ENCODE results near the gene C1QTNF4. TPM values are rescaled to one million over a fixed set of nuclear protein-coding genes. Genes with fewer than 3 reads are reported as not detected.

Gene C1QTNF4
- total RNA-seq, 6 donors from 2014 or later, result 0.46 to 2.1 (median 0.78) TPM; not detected in 2

DNA sequence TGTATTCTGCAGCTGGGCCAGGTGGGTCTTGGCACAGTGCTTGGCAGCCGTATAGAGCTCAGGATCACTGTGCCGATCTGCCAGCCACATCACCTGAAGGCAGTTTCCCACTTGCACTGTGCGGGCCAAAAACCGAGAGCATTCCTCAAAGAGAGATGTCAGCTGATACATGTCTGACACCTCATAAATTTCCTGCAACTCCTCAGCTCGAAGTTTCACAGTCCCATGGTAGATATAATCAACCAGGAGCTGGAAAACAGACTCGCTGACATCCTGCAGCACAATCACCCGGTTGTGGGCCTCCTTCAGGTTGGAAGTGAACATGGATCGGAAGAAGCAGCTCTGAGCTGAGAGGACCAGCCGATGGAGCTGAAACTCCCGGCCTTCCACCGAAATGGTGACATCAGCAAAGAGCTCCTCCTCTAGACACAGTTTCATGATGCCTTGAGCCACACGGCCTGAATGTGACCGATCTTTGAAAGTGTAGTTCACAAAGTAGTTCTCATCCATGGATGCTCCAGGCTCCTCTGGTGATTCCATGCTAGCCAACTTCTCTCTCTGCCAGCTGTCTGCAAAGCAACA is 16.7 kb downstream of the C1QTNF4 start:
- H3K27ac ChIP-seq, result peak overlapping the region in 1 of 4 donors; percentile 96
- H3K27me3 ChIP-seq, result no peaks in the 10 kb centered on the region
- 79 to 84% methylated on average over 13 of the region's 13 CpGs for whole genome bisulfite sequencing, 2 donors
- peaks cover 29 to 66% (median 49%) of the 10 kb centered on the region in 4 donors for H3K36me3 ChIP-seq
- H3K4me3 ChIP-seq, result peak overlapping the region in 2 of 4 donors; percentile 85 to 99
- ATAC-seq (ENCODE audit: low FRiP score in 2 of 2), result no peak
- no peaks in the 10 kb centered on the region for H3K9me3 ChIP-seq
- TF ChIP-seq POLR2AphosphoS5 (IDR thresholded peaks at IDR 0.05) (no peak), POLR2A (IDR thresholded peaks at IDR 0.05) (no peak), EP300 (IDR thresholded peaks at IDR 0.05) (no peak), CTCF (IDR thresholded peaks at IDR 0.05) (no peak)
- no peak for DNase-seq
- peaks cover 20 to 29% (median 28%) of the 10 kb centered on the region in 4 donors for H3K4me1 ChIP-seq

GRCh38 chr11:47573321-47573720 is 20.9 kb downstream of the C1QTNF4 start:
- H3K4me3 ChIP-seq, result no peak overlapping the region
- H3K9me3 ChIP-seq, result no peaks in the 10 kb centered on the region
- TF ChIP-seq CTCF (IDR thresholded peaks at IDR 0.05) (no peak), EP300 (IDR thresholded peaks at IDR 0.05) (no peak), POLR2AphosphoS5 (IDR thresholded peaks at IDR 0.05) (no peak), POLR2A (IDR thresholded peaks at IDR 0.05) (no peak)
- 92 to 100% methylated on average over 3 to 11 of the region's 11 CpGs for WGBS, 2 donors
- no peak overlapping the region for H3K27ac ChIP-seq
- ATAC-seq (ENCODE audit: low FRiP score in 2 of 2), result no peak
- H3K27me3 ChIP-seq, result no peaks in the 10 kb centered on the region
- peaks cover 9 to 15% (median 14%) of the 10 kb centered on the region in 4 donors for H3K4me1 ChIP-seq
- no peak for DNase-seq
- H3K36me3 ChIP-seq, result peaks cover 19 to 74% (median 39%) of the 10 kb centered on the region in 4 donors

- TF ChIP-seq CTCF (IDR thresholded peaks at IDR 0.05), result no peak
- TF ChIP-seq POLR2AphosphoS5 (IDR thresholded peaks at IDR 0.05), result no peak
- no peak for TF ChIP-seq EP300 (IDR thresholded peaks at IDR 0.05)
- no peak for TF ChIP-seq POLR2A (IDR thresholded peaks at IDR 0.05)
- DNase-seq (no peak), ATAC-seq (ENCODE audit: low FRiP score in 2 of 2) (no peak)
- Histone ChIP-seq H3K27ac (no peak overlapping the region), H3K4me3 (no peak overlapping the region), H3K27me3 (no peaks in the 10 kb centered on the region), H3K36me3 (peaks cover 19 to 74% (median 39%) of the 10 kb centered on the region in 4 donors), H3K4me1 (peaks cover 5 to 10% (median 9%) of the 10 kb centered on the region in 4 donors), H3K9me3 (no peaks in the 10 kb centered on the region)
- 61 to 68% methylated on average over 3 to 8 of the region's 8 CpGs for whole genome bisulfite sequencing, 2 donors
Measured at GRCh38 chr11:47572715-47573255, 21.4 kb downstream of the C1QTNF4 start.

- no peak for DNase-seq
- no peaks in the 10 kb centered on the region for H3K9me3 ChIP-seq
- ATAC-seq (ENCODE audit: low FRiP score in 2 of 2), result no peak
- H3K27me3 ChIP-seq, result no peaks in the 10 kb centered on the region
- 76 to 91% methylated on average over 1 of the region's 1 CpG for WGBS, 2 donors
- TF ChIP-seq POLR2AphosphoS5 (IDR thresholded peaks at IDR 0.05) (no peak), CTCF (IDR thresholded peaks at IDR 0.05) (no peak)
- H3K4me1 ChIP-seq, result peaks cover under 1 to 4% (median 2%) of the 10 kb centered on the region in 4 donors
- H3K4me3 ChIP-seq, result no peak overlapping the region
- H3K27ac ChIP-seq, result no peak overlapping the region
- peaks cover 19 to 67% (median 38%) of the 10 kb centered on the region in 4 donors for H3K36me3 ChIP-seq
Measured at GRCh38 chr11:47571895-47572294, 22.3 kb downstream of the C1QTNF4 start.

- Histone ChIP-seq H3K27me3 (no peaks in the 10 kb centered on the region), H3K9me3 (no peaks in the 10 kb centered on the region), H3K36me3 (peaks cover 19 to 63% (median 38%) of the 10 kb centered on the region in 4 donors), H3K4me3 (no peak overlapping the region), H3K27ac (no peak overlapping the region), H3K4me1 (peaks cover 3 to 9% (median 7%) of the 10 kb centered on the region in 4 donors)
- no peak for ATAC-seq (ENCODE audit: low FRiP score in 2 of 2)
- WGBS, 2 donors, result 86 to 93% methylated on average over 4 of the region's 4 CpGs
- TF ChIP-seq POLR2A (IDR thresholded peaks at IDR 0.05), result no peak
- TF ChIP-seq CTCF (IDR thresholded peaks at IDR 0.05), result no peak
- TF ChIP-seq EP300 (IDR thresholded peaks at IDR 0.05), result no peak
- TF ChIP-seq POLR2AphosphoS5 (IDR thresholded peaks at IDR 0.05), result no peak
- DNase-seq, result peak in 1 of 2 donors; percentile 51
Measured at GRCh38 chr11:47571357-47571729, 22.9 kb downstream of the C1QTNF4 start.

All from upper lobe of left lung (tissue), 6 donors.